ENCODE results near the gene LRRC8D.

GRCh38 chr1:89791064-89791726 is 29.6 kb upstream of the LRRC8D start:
- no peak for TF ChIP-seq CTCF (IDR thresholded peaks at IDR 0.05)
- no peak for TF ChIP-seq POLR2AphosphoS5 (IDR thresholded peaks at IDR 0.05)
- TF ChIP-seq POLR2A (IDR thresholded peaks at IDR 0.05), result no peak
- no peak for TF ChIP-seq EP300 (IDR thresholded peaks at IDR 0.05)

All from stomach (tissue), 4 donors.